ENCODE data around the gene ZFPM1.
"Not testable (repeated sequence)": the region's sequence is repeated elsewhere in the genome, so short reads cannot be mapped to it uniquely, and the experiment has no call there.

The ZFPM1 gene

DNA sequence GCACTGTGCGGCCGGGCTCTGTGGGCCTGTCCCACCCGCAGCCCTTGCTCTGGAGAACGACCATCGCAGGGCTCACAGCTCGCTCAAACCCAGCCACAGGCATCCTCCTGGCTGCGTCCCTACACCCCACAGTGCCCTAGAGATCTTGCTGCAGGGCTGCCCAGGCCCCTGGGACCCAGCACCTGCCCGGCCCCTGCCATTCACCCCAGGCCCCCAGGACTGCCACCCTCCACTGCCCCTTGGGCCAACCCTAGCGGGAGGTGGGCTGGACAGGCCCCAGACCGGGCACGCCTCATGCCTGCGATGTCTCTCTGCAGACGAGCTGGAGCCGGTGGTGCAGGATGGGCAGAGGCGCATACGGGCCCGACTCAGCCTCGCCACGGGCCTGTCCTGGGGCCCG lies 61.0 kb downstream of the ZFPM1 start:
- TF ChIP-seq, protein P1, sequence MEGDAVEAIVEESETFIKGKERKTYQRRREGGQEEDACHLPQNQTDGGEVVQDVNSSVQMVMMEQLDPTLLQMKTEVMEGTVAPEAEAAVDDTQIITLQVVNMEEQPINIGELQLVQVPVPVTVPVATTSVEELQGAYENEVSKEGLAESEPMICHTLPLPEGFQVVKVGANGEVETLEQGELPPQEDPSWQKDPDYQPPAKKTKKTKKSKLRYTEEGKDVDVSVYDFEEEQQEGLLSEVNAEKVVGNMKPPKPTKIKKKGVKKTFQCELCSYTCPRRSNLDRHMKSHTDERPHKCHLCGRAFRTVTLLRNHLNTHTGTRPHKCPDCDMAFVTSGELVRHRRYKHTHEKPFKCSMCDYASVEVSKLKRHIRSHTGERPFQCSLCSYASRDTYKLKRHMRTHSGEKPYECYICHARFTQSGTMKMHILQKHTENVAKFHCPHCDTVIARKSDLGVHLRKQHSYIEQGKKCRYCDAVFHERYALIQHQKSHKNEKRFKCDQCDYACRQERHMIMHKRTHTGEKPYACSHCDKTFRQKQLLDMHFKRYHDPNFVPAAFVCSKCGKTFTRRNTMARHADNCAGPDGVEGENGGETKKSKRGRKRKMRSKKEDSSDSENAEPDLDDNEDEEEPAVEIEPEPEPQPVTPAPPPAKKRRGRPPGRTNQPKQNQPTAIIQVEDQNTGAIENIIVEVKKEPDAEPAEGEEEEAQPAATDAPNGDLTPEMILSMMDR (IDR thresholded peaks at IDR 0.05; ENCODE audit: unreplicated experiment in 3 of 3) = no peak
- Mint-ChIP-seq H3K36me3 (ENCODE audit: low read depth) (peaks cover 3% of the 10 kb centered on the region), H3K4me1 (peaks cover 6% of the 10 kb centered on the region), H3K27me3 (ENCODE audit: low read depth) (no peaks in the 10 kb centered on the region), H3K9me3 (no peaks in the 10 kb centered on the region), H3K27ac (no peak overlapping the region), H3K4me3 (no peak overlapping the region)

DNA sequence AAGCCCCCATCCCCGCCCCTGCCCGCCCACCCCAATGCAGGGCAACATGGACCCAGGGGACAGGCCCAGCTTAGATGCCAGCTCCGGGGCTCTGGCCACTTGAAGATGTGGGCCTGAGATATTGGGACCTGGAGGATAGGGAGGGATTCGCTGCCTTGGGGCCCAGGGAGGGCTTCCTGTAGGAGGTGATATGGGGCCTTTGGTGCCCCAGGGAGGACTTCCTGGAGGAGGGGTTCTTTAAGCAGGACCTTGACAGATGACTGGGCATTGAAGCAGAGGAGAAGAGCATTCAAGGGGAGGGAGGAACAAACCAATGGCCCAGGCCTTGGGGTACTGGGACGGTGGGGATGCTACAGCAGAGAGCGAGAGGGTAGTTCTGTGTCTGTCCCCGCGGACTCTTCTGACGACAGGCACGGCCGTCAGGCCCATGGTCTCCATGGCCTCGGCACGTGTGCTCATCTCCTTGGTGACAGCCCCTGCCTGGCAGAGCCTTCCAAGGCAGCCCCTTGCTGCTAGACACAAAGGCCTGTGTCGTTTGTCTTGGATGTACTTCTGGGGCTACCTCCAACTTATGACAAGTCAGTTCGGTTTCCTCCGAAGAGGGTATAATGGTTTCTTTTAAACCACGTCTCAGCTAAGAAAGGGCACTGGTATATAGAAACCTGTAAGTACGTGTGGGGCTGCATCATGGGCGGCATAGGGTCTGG lies 61.6 kb downstream of the ZFPM1 start:
- peaks cover 6% of the 10 kb centered on the region for H3K4me1 Mint-ChIP-seq
- peaks cover 3% of the 10 kb centered on the region for H3K36me3 Mint-ChIP-seq (ENCODE audit: low read depth)
- TF ChIP-seq, protein P1 (IDR thresholded peaks at IDR 0.05; ENCODE audit: unreplicated experiment in 3 of 3) = no peak
- H3K27me3 Mint-ChIP-seq (ENCODE audit: low read depth) = no peaks in the 10 kb centered on the region
- no peak overlapping the region for H3K27ac Mint-ChIP-seq
- H3K4me3 Mint-ChIP-seq = no peak overlapping the region
- no peaks in the 10 kb centered on the region for H3K9me3 Mint-ChIP-seq

DNA sequence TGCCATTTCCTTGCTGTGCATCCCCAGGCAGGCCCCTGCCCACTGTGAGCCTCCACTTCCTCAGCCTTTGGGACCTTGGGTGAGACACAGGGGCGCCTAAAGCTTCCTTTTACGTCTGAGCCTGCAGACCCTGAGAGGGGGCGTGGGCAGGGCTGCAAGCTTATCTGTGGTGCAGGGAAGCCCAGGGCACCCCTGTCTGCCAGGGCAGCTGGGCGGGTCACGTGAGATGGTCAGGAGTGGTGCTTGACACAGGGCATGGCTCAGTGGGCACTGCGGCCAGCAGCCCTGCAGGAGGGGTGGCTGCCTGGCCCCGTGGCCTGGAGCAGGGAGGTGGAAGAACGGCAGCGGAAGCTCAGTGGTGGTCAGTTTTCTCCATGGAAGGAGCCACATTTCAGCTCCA lies 62.3 kb downstream of the ZFPM1 start:
- H3K9me3 Mint-ChIP-seq = no peaks in the 10 kb centered on the region
- no peak overlapping the region for H3K27ac Mint-ChIP-seq
- H3K27me3 Mint-ChIP-seq (ENCODE audit: low read depth) = no peaks in the 10 kb centered on the region
- peaks cover 6% of the 10 kb centered on the region for H3K4me1 Mint-ChIP-seq
- TF ChIP-seq, protein P1 (IDR thresholded peaks at IDR 0.05; ENCODE audit: unreplicated experiment in 3 of 3) = no peak
- H3K36me3 Mint-ChIP-seq (ENCODE audit: low read depth) = peaks cover 3% of the 10 kb centered on the region
- no peak overlapping the region for H3K4me3 Mint-ChIP-seq

DNA sequence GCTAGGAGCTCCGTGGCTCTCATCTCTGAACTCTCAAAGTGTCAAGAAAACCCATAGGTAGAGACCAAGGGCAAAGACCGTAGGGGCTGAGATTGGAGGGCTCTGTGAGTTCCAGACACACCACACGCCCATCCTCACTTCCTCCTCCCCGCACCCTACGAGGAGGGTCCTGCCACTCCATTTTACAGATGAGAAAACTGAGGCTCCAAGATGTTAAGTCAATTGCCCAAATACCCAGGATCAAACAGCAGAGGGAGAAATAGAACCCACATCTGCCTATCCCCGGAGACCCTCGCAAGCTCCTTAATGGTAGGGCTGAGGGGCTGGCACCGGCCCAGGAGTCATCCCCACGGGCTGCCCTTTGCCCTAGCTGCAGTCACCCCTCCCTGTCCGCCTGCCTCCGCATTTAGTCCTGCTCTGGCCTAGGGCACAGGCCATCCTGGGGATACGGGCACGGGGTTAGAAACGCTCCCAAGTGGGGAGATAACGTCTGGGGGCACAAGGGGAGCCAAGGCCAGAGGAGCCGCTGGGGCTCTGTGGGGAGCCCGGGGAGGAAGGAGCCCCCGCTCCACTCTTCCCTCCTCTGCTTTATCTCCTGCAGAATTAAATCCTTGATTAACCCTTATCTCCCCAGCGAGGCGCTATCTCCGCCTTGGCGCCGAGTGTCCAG lies 63.0 kb downstream of the ZFPM1 start:
- Mint-ChIP-seq H3K9me3 (no peaks in the 10 kb centered on the region), H3K4me3 (no peak overlapping the region), H3K27me3 (ENCODE audit: low read depth) (no peaks in the 10 kb centered on the region), H3K4me1 (peaks cover 6% of the 10 kb centered on the region), H3K36me3 (ENCODE audit: low read depth) (peaks cover 3% of the 10 kb centered on the region), H3K27ac (no peak overlapping the region)
- TF ChIP-seq, protein P1 (IDR thresholded peaks at IDR 0.05; ENCODE audit: unreplicated experiment in 3 of 3) = no peak

DNA sequence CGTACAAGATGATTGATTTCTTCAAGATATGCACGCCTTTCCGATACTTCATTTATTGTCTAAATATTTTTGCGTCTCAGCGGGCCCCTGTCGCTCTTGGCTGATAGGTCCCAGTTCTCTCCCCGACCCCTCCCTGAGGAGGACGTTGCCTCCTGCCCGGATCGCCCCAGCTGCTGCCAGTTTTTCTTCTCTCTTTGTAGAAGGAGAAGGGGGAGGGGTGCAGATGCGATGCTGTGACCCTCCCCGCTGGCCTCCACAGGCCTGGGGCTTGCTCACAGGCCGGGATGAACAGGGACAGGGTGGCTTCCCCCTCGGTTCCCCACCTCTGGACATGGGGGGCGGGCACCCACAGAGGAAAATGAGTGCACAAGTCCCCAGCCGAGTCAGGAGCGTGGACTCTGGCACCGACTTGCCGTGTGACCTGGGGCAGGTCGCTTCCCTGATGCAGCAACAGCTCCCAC lies 63.6 kb downstream of the ZFPM1 start:
- Mint-ChIP-seq H3K36me3 (ENCODE audit: low read depth) (peaks cover 3% of the 10 kb centered on the region), H3K4me3 (no peak overlapping the region), H3K27me3 (ENCODE audit: low read depth) (no peaks in the 10 kb centered on the region), H3K27ac (no peak overlapping the region), H3K4me1 (peaks cover 6% of the 10 kb centered on the region), H3K9me3 (no peaks in the 10 kb centered on the region)
- TF ChIP-seq, protein P1 (IDR thresholded peaks at IDR 0.05; ENCODE audit: unreplicated experiment in 3 of 3) = no peak

DNA sequence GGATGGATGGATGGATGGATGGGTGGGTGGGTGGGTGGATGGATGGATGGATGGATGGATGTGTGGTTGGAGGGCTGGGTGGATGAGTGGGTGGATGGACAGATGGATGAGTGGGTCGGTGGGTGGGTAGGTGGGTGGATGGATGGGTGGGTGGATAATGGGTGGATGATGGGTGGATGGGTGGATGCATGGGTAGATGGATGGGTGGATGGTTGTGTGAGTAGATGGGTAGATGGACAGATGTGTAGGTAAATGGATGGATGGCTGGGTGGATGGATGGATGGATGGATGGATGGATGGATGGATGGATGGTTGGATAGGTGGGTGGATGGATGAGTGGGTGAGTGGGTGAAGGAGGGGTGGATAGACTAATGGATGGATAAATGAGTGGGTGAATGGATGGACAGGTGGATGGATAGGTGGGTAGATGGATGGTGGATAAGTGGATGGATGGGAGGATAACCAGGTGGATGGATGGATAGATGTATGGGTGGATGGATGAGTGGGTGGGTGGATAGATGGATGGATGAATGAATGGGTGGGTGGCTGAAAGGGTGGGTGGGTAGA lies 64.2 kb downstream of the ZFPM1 start:
- not testable (repeated sequence) for H3K4me1 Mint-ChIP-seq; H3K36me3 Mint-ChIP-seq (ENCODE audit: low read depth); H3K27me3 Mint-ChIP-seq (ENCODE audit: low read depth); H3K27ac Mint-ChIP-seq; H3K9me3 Mint-ChIP-seq; H3K4me3 Mint-ChIP-seq

DNA sequence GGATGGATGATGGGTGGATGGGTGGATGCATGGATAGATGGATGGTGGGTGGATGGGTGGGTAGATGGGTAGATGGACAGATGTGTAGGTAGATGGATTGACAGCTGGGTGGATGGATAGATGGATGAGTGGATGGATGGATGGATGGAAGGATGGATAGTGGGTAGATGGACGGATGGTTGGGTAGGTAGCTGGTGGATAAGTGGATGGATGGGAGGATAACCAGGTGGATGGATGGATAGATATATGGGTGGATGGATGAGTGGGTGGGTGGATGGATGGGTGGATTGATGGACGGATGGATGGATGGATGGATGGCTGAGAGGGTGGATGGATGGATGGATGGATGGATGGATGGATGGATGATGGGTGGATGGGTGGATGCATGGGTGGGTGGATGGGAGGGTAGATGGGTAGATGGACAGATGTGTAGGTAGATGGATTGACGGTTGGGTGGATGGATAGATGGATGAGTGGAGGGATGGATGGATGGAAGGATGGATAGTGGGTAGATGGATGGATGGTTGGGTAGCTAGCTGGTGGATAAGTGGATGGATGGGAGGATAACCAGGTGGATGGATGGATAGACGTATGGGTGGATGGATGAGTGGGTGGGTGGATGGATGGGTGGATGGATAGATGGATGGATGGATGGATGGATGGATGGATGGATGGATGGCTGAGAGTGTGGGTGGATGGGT lies 65.5 kb downstream of the ZFPM1 start:
- not testable (repeated sequence) for H3K4me3 Mint-ChIP-seq; H3K27ac Mint-ChIP-seq; H3K27me3 Mint-ChIP-seq (ENCODE audit: low read depth); H3K4me1 Mint-ChIP-seq; H3K9me3 Mint-ChIP-seq; H3K36me3 Mint-ChIP-seq (ENCODE audit: low read depth)
